Measurements from ENCODE around the gene GPRIN2.

The GPRIN2 gene

DNA sequence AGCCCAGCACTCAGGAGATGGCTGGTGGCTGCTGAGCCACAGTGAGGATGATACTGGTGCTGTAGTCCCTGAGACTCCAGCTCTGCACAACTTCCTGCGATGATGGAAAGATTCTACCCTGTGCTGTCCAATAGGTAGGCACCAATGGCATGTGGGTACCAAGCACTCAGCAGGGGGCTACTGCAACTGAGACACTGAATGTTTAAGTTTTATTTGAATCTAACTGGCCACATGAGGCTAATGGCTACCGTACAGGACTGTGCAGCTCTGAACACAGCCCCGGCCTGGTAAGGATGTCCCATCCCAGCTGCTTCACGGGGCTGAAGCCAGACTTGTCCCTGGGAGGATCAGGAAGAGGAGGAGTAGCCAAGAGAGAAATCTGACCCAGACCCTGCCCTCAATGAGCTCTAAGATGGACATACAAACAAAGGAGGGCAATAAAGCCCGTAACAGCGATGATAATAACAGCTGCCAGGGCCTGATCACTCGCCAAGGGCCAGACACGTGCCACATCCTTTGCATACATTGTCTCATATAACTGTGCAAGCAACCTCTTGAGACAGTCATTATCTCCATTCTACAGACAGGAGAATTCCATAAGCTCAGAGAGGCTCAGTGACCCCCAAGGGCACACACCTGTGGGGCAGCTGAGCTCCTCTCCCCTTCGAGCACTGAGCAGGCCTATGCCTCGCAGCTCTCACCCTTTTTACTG, 3.8 kb downstream of the GPRIN2 start:
- TF ChIP-seq GATA1 (IDR thresholded peaks at IDR 0.05; ENCODE audit: low read depth, low read length), result no peak
- no peak for TF ChIP-seq POLR2A (IDR thresholded peaks at IDR 0.05; ENCODE audit: low read length)
- no peak for DNase-seq

DNA sequence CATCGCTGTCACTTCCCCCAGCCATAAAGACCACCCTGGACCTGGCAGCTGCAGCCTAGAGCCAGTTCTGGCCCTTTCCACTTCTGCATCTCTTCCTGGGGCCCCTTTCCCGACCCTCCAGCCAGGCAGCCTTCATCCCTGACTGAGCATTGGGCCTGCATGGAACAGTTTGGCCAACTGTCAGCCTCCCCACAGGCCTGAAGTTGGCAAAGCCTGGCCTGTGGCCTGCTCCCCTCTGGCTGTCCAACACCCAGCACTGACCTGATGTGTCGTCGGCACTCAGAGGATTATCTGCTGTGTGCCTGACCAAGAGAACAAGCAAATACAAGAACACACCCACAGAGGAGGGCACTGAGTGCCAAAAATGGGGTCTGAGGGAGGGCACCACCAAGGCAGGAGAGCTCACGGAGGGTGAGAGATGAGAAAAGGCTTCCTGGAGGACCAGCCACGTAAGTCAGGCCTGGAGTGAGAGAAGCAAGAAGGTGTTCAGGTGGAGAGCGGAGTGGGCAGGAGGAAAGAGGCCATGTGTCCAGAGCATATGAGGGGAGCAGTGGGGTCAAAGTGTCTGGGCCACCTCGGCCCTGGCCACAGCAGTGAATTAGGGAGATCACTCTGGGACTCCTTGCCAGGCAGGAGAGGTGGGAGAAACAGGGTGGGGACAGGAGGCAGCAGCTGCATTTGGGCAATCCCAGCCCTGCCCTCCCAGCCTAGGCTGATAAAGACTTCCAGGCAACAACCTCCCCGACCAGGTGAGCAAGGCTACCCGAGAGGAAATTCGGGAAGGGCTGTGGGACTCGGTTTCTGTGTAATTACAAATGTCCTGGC, 4.5 kb downstream of the GPRIN2 start:
- no peak for DNase-seq
- no peak for TF ChIP-seq POLR2A (IDR thresholded peaks at IDR 0.05; ENCODE audit: low read length)

DNA sequence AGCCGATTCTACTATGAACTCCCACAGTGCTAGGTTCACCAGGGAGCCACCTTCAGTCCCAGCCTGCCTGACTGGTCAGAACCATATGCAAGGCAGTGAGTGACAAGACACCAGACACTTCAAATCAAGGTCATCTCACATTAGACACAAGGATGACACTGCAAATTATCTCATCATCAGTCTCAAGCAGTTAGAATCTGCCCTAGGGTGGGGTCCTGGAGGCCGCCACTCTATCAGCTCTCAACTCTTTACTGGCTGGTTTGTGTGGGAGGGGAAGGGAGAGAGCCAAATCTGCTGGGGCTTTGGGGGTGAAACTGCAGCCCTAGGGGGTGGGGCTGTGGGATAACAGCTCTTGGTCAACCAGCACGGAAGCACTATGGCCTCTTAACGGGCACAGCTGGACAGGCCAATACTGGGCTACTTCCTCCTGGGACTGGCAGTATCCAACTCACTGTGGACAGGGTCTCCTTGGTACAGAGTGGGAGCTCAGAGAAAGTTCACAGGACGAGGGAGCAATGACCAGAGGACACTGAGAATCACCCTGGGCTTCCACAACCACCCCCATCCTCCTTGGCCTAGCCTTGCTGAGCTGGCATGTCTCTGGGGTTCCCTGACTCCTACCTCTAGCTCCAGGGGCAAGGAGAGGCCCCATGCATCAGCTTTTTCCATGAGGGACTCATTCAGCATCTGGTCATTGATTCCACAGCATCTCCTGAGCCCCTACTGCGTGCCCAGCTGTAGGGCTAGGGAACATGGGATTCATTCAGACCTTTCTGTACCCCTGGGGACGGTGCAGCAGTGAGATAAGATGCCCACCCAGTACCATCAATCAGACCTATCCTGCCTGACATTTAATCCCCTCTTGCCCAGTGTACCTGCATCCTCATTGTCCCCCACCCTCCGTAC, 5.4 kb downstream of the GPRIN2 start:
- peak; percentile 68 to 88 for DNase-seq
- TF ChIP-seq GATA1 (IDR thresholded peaks at IDR 0.05; ENCODE audit: low read depth, low read length), result no peak
- no peak for TF ChIP-seq POLR2A (IDR thresholded peaks at IDR 0.05; ENCODE audit: low read length)

- TF ChIP-seq GATA1 (IDR thresholded peaks at IDR 0.05; ENCODE audit: low read depth, low read length) (no peak), POLR2A (IDR thresholded peaks at IDR 0.05; ENCODE audit: low read length) (no peak)
- DNase-seq, result no peak
These were observed 6.2 kb downstream of the GPRIN2 start for GRCh38 chr10:46550076-46550790.

GRCh38 chr10:46549171-46550075, 7.0 kb downstream of the GPRIN2 start:
- TF ChIP-seq GATA1 (IDR thresholded peaks at IDR 0.05; ENCODE audit: low read depth, low read length) (no peak), POLR2A (IDR thresholded peaks at IDR 0.05; ENCODE audit: low read length) (no peak)
- no peak for DNase-seq

DNA sequence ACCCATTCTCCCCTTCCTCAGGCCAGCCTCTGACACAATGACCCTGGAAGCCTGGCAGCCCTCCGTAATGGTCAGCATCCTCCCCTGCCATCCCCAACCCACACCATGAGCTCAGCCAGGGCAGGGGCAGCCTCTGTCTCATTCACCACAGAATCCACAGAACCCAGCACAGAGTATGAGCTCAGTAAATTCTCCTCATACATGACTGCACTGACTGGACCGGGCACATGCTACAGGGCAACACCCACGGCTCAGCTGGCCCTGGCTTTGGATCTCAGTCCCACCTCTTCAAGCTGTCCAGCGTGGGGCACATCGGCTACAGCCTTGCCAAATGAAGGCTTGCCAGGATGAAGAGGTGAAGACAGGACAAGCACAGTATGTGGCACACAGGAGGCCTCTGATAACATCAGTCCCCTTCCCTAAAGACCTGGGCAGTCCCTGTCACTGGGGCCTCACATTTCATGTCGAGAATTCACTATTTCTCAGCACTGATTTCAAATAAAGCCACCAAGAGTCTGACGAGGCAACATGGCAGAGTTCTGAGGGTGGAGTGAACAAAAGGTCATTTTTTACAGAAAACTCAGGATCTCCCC, 7.9 kb downstream of the GPRIN2 start:
- no peak for DNase-seq
- TF ChIP-seq POLR2A (IDR thresholded peaks at IDR 0.05; ENCODE audit: low read length) (no peak), GATA1 (IDR thresholded peaks at IDR 0.05; ENCODE audit: low read depth, low read length) (no peak)

GRCh38 chr10:46547541-46548497, 8.6 kb downstream of the GPRIN2 start:
- TF ChIP-seq POLR2A (IDR thresholded peaks at IDR 0.05; ENCODE audit: low read length) (no peak), GATA1 (IDR thresholded peaks at IDR 0.05; ENCODE audit: low read depth, low read length) (no peak)
- no peak for DNase-seq

DNA sequence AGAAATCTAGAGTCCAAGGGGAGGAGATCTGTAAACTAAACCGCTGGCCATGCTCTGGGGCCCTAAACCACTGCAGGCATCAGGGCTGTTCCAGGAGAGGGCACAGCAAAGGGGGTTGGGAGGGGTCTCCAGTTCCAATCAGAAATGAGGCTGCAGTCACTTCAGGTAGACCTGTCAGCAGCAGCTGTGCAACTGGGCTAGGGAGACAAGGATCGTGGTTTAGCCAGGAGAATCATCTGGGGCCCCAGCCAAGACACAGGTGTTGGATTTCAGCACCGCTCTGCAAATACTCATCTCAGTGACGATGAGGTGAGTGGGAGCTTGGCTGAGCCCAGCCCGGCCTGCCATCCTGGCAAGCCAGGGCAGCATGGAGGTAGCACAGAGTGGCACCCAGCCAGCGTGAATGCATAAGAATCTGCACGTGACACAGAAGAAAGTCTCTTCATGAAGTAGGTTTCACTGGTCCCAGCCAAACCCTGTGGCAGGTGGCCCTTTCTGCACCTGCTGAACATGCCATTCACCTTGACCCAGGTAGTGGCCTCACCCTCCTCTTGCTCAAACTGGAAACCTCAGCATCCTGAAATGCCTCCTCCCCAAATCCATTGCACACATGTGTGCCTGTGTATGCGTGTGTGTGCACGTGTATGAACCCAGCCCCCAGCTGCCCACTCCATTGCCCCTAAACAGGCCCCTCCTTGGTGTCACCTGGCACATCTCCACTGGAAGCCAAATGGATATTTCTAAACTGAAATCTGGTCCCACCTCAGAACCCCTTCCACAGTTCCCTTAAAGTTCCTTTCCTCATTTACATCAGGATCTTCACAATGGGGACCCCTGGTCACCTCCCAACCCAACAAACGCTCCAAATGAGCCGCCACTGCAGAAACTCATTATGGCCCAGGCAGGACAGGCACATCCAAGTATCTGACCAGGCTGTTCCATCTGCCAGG, 9.6 kb downstream of the GPRIN2 start:
- TF ChIP-seq POLR2A (IDR thresholded peaks at IDR 0.05; ENCODE audit: low read length), result no peak
- TF ChIP-seq GATA1 (IDR thresholded peaks at IDR 0.05; ENCODE audit: low read depth, low read length), result no peak
- no peak for DNase-seq

DNA sequence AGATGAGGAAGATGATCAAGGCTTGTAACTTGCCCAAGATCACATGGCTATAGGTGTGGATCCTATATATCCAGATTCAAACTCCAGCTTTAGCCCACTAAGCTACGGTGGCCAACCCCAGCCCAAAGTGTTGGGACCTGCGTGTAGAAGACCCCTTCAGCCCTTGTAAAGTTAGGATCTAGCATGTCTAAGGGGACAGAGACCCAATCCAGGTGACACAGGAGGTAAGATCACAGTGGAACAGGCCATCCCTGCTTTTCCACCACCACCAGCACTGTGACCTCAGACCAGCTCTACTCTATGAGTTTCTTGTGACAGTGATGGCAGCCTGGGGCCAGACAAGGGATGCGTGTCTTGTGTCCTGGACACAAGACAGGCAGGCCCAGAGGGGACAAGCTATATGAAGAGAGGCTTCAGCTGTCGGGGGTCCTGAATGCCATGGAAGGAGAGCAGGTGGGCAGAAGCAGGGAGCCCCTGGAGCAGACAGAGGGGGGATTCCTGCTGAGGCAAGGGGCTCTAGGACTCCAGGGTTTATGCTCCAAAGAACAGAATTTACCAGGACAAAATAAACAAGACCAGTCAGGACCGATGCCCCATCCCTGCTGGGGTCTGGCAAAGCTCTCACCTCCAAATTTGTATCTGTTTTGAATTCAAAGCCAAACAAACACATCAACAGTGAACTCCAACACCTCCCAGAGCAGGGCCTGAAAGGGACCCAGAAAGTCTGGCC, 10.4 kb downstream of the GPRIN2 start:
- TF ChIP-seq GATA1 (IDR thresholded peaks at IDR 0.05; ENCODE audit: low read depth, low read length) (no peak), POLR2A (IDR thresholded peaks at IDR 0.05; ENCODE audit: low read length) (no peak)
- DNase-seq, result no peak

Data from erythroblast (primary cell).